D721Med (cell line): ENCODE results near the gene NT5C2.
"Not testable (repeated sequence)": the region's sequence is repeated elsewhere in the genome, so short reads cannot be mapped to it uniquely, and the experiment has no call there.

Experiments used
- DNase-seq: peaks from one replicate; pipeline ENCODE4 v3.0.0; 2011; ENCODE audit warnings: low spot score; ENCODE audit not compliant: insufficient read length
- FAIRE-seq: peaks from 2 replicates; lab custom pipeline; 2011; peaks lifted over from hg19 to GRCh38; lab: Jason Lieb, UNC
- CTCF ChIP-seq: IDR thresholded peaks from 2 replicates; pipeline ENCODE4 v1.5.1; 2012; ENCODE audit warnings: mild to moderate bottlenecking, control low read depth; ENCODE audit not compliant: insufficient read depth; ENCODE audit errors: missing control alignments

The NT5C2 gene

GRCh38 chr10:103072891-103073290 is 120.2 kb downstream of the NT5C2 start:
- TF ChIP-seq CTCF, result no peak
- no peak for FAIRE-seq
- DNase-seq, result no peak

- DNase-seq (no peak), FAIRE-seq (no peak)
Observed at GRCh38 chr10:103072276-103072675, 120.8 kb downstream of the NT5C2 start.

GRCh38 chr10:103069453-103070331 is 123.4 kb downstream of the NT5C2 start:
- TF ChIP-seq CTCF, result peak; percentile 73
- DNase-seq, result no peak
- FAIRE-seq, result no peak

More at GRCh38 chr10:103072276-103072675, 120.8 kb downstream of the NT5C2 start:
- TF ChIP-seq CTCF, result no peak

- no peak for TF ChIP-seq CTCF
- DNase-seq (no peak), FAIRE-seq (no peak)
Observed at GRCh38 chr10:103067956-103068355, 125.1 kb downstream of the NT5C2 start.

- no peak for DNase-seq
- no peak for FAIRE-seq
- TF ChIP-seq CTCF, result no peak
Observed at GRCh38 chr10:103067484-103067883, 125.6 kb downstream of the NT5C2 start.

GRCh38 chr10:103067099-103067477 is 126.0 kb downstream of the NT5C2 start:
- DNase-seq, FAIRE-seq: not testable (repeated sequence)

GRCh38 chr10:103066141-103067098 is 126.7 kb downstream of the NT5C2 start:
- no peak for FAIRE-seq
- no peak for DNase-seq
- TF ChIP-seq CTCF, result no peak
